HG03520 (cell line): Measurements from ENCODE around the gene FIBCD1.

ENCODE experiments used
- ATAC-seq: cut with Tn5 transposase; IDR thresholded peaks from one replicate; pipeline ENCODE4 v1.9.1; 2021; ENCODE audit warnings: mild to moderate bottlenecking, moderate library complexity; ENCODE audit not compliant: unreplicated experiment

The FIBCD1 gene

GRCh38 chr9:130923611-130924447, 15.2 kb downstream of the FIBCD1 start:
- ATAC-seq: no peak

GRCh38 chr9:130922893-130923610, 16.0 kb downstream of the FIBCD1 start:
- no peak for ATAC-seq

GRCh38 chr9:130921989-130922892, 16.8 kb downstream of the FIBCD1 start:
- ATAC-seq: no peak

- no peak for ATAC-seq
Observed at GRCh38 chr9:130921300-130921988, 17.6 kb downstream of the FIBCD1 start.

- no peak for ATAC-seq
Observed at GRCh38 chr9:130920762-130921299, 18.2 kb downstream of the FIBCD1 start.

DNA sequence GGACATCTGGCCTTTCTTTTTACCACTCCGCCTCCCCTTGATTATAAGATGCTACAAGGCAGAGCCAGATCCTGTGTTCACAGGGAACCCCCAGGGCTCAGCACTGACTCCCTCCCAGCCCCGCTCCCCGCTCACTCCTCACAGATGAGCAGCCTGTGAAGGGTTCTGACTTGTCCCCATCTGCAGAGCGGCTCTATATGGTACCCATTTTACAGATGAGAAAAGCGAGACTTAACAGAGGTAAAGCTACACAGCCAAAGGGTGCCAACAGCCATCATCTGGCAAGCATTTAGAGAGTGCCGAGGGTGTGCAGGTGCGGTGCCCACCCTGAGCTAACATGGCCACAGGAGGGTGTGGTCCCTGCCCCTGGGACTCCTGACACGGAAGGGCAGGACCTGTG, 18.8 kb downstream of the FIBCD1 start:
- ATAC-seq: no peak

DNA sequence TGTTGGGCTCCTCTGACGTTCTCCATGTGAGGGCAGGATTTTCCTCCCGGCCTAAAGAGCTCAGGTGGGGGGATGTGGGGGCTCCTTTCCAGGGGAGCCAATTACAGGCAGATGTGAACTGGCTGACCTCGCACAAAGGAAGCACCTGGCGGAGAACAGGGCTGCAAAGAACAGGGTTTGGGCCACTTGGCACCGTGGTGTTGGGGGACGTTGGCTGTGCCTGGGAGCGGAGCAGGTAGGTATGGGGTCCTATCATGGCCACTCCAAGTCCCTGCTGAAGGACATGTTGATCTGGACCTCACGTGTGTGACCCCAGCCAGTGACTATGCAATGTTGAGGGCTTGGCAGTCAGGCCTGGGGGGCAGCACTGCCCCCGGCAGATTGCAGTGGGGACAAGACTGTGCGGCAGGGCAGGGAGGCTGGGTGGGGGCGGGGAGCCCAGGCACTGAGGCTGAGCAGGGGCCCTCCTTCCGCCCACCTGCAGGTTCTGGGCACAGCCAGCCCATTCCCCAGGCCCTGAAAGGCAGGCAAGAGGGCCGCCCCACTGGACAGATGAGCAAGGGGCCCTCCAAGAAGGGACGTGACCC, 19.4 kb downstream of the FIBCD1 start:
- ATAC-seq: no peak

DNA sequence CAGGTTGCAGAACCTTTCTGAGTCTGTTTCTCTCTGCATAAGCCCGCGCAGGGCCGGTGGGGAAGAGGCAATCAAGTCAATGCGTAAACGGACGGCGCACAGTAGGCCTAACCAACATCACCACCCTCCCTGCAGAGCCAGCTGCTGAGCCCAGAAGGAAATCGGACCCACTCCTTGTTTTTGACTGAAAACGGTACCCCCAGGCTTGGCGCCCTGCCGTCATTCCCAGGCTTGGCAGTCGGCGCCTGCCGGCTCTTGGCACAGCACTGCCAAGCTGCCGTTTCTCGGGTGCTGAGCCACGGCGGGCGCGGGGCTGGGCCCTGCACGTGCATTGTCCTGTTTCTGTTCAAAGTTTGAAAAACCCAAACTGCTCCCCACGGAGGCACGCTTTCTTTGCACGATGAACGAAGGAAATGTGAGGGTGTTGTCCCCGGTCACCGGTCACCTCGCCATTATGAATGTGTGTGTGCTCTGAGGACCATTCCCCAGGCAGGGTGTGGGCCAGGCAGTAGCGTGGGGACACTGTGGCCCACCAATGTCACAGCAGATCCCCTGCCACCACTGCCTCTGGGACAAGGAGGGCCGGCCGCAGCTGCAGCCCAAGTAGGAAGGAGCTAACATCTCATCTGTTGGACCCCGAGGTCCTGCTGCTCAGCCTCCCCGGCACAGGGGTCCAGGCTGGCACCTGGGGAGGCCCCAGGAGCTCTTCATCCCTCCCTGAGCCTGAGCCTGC, 20.1 kb downstream of the FIBCD1 start:
- ATAC-seq: no peak

DNA sequence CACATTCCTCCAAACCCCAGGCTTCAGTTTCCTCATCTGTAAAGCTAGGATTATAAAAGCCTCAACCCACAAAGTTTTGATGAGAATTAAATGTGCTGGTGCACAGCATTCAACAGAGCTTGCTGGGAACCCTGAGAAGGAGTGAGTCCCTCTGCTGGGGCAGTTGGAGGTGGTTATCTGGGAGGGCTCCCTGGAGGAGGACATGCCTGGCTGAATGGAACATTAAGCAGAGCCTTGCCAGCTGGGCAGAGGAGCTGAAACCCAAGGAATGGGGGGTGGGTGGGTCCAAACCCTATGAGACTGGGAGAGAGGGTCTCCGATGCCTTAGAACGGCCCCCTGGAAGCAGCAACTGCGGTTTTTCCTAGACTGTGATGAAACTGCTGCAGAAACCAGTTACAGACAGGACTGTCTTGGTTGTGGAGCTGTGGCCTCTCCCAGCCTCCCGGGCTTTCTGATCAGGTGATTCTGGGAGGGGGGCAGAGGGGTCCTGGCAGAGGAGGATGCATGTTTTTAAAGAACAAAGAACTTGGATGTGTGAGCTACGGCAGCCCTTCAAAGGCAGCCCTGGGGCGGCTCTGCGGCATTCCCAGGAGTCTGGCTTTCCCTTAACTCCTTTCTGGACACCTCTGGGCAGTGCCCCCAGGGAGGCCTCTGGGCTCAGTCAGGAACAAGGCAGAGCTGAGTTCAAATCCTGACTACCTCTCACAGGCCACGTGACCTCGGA, 20.8 kb downstream of the FIBCD1 start:
- ATAC-seq: no peak

GRCh38 chr9:130917168-130917960, 21.7 kb downstream of the FIBCD1 start:
- ATAC-seq: no peak

GRCh38 chr9:130915096-130915447, 24.0 kb downstream of the FIBCD1 start:
- no peak for ATAC-seq

GRCh38 chr9:130914417-130915095, 24.5 kb downstream of the FIBCD1 start:
- ATAC-seq: no peak

DNA sequence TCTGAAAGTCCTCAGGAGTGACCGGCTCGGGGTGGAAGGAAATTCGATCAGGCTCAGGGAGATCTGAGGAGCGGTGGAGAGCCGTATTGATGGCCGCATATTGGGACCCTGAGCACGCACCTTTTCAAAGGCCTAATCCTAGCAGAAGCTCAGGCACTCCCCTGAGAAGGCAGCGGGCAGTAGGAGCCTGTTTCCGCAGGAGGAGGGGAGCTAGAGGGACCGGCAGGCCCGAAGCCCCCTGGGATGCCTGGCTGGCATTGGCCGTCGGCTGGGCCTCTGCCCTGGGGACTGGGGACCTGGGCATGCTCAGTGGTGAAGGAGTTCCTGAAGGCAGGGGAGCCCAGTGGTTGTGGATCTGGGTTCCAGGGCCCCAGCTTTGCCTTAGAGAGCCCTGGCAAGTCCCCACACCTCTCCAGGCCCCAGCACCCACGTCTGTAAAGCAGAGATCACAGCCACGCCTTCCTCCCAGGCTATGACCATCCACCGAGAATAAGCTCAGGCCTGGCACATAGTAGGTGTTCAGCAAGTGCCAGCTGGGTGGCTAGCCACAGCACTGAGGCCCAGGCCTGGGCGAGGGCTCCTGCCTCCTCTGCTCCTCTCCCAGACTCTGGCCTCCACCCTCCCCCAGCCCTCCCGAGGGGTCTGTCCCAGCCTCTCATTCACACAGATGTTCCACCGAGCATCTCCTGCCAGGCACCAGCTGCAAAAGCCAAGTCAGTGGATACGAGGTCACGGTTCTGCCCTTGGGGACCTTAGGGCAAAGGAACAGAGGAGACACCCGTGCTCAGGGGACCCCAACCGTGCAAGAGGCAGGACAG, 25.2 kb downstream of the FIBCD1 start:
- ATAC-seq: no peak

GRCh38 chr9:130912932-130913598, 26.0 kb downstream of the FIBCD1 start:
- no peak for ATAC-seq

DNA sequence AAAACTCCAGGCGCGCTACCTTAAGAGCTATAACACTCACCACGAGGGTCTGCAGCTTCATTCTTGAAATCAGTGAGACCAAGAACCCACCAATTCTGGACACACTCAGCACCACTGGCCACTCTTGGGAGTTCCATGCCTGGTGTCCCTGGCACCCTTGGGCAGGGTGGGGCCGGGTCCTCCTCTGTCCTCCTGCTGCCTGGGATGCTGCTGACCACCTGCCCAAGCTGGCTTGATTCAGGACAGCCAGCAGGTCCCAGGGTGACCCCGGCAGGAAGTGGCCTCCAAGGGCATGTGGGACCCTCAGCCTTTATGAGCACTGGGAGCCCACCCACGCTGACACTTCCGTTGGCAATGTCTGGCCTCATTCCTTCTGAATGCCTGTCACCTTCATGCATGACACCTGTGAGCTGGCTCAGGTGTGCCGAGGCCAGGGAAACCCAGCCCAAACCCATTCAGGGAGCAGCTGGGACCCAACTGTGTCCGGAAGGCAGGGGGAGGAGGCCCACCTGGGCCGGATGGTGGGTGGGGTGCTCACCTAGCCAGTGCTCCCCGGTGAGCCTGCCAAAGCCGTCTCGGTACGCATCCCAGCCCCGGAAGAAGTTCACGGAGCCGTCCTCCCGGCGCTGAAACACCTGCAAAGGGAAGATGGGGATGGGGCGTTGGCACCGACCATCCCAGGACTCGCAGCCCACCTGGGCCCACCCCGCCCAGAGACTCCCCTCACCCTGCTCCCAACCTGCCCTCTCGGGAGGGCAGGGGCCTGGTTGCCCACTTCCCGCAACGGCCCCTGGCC, 27.6 kb downstream of the FIBCD1 start:
- no peak for ATAC-seq
